ENCODE measurements around the gene NELL2.

DNA sequence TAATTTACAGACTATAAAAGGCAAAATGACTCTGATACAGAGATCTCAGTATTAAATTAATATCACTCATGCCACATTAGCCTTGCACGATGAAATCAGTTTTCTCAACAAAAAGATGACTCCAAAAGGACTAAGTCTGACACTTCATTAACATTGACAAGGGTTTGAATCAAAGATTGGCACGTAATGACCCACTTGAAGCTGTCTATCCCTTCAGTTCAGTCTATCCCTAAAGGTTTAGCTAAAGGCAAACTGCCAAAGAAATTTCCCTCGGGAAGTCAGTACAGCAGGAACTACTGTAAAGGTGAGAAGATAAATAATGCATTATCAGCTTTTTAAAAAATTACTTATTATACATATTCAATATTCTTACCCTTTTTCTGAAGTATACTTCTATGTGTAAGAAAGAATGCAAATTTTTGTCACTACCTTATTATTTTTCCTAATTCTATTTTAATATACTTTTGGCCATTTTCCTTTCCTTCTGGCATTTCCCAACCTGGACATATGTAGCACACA lies 127.1 kb downstream of the NELL2 start:
- TF ChIP-seq POLR2AphosphoS5 (IDR thresholded peaks at IDR 0.05) (no peak), POLR2A (IDR thresholded peaks at IDR 0.05) (no peak), EP300 (IDR thresholded peaks at IDR 0.05) (no peak)
- TF ChIP-seq, protein P1, sequence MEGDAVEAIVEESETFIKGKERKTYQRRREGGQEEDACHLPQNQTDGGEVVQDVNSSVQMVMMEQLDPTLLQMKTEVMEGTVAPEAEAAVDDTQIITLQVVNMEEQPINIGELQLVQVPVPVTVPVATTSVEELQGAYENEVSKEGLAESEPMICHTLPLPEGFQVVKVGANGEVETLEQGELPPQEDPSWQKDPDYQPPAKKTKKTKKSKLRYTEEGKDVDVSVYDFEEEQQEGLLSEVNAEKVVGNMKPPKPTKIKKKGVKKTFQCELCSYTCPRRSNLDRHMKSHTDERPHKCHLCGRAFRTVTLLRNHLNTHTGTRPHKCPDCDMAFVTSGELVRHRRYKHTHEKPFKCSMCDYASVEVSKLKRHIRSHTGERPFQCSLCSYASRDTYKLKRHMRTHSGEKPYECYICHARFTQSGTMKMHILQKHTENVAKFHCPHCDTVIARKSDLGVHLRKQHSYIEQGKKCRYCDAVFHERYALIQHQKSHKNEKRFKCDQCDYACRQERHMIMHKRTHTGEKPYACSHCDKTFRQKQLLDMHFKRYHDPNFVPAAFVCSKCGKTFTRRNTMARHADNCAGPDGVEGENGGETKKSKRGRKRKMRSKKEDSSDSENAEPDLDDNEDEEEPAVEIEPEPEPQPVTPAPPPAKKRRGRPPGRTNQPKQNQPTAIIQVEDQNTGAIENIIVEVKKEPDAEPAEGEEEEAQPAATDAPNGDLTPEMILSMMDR (IDR thresholded peaks at IDR 0.05) = no peak

Measured in gastroesophageal sphincter (tissue), 3 donors.